Adrenal gland (tissue), 12 donors: ENCODE results near the gene SLC9C2. TPM values are rescaled to one million over a fixed set of nuclear protein-coding genes. Genes with fewer than 3 reads are reported as not detected.
"Not testable (repeated sequence)": the region's sequence is repeated elsewhere in the genome, so short reads cannot be mapped to it uniquely, and the experiment has no call there.

Experiments
- DNase-seq, 7 donors: peaks; one replicate each; pipeline ENCODE4 v3.0.0-alpha.2; 2019 to 2020
- H3K27ac ChIP-seq, 5 donors: fragments of 200-600 bp; sonication (generic) in 4 of 5; 1 replicate in 3 of 5; 2 replicates in 2 of 5; pipeline versions ENCODE4 v1.5.1 to v1.8.0; 2016 to 2020; ENCODE audit warnings: mild to moderate bottlenecking in 1 of 5
- H3K27me3 ChIP-seq: fragments of 200-600 bp; 2 replicates; pipeline ENCODE4 v1.8.0; 2021
- H3K36me3 ChIP-seq, 2 donors: fragments of 200-600 bp; replicated peaks in 1 of 2; 1 replicate in 1 of 2; 2 replicates in 1 of 2; pipeline versions ENCODE4 v1.5.1 to v1.8.0; 2018 to 2022
- H3K4me1 ChIP-seq, 2 donors: fragments of 200-600 bp; replicated peaks in 1 of 2; 1 replicate in 1 of 2; 2 replicates in 1 of 2; pipeline versions ENCODE4 v1.5.1 to v1.8.0; 2018 to 2021
- H3K4me3 ChIP-seq, 4 donors: fragments of 200-600 bp; sonication (generic) in 3 of 4; one replicate each; pipeline ENCODE4 v1.5.1; 2016 to 2018
- H3K9me3 ChIP-seq, 3 donors: fragments of 200-600 bp; sonication (generic) in 1 of 3; replicated peaks in 1 of 3; 1 replicate in 2 of 3; 2 replicates in 1 of 3; pipeline versions ENCODE4 v1.5.1 to v1.8.0; 2016 to 2021
- POLR2A ChIP-seq, 2 donors: fragments of 450-650 bp; IDR thresholded peaks; one replicate each; pipeline ENCODE4 v1.6.1; 2017; ENCODE audit warnings: antibody characterized with exemption in 2 of 2, mild to moderate bottlenecking in 2 of 2, moderate library complexity in 1 of 2
- WGBS, 4 donors: extraction: QIAGEN DNeasy Blood & Tissue Kit in 2 of 4; methylation state at CpG; one replicate each; pipeline versions ENCODE4 v1.1.5 to v1.1.7; 2013 to 2017; 5-methylcytosine and 5-hydroxymethylcytosine counted together
- intact Hi-C, 2 donors: fragments of 100-400 bp; cut with DNase I; formaldehyde crosslinking; loops; one replicate each; pipeline versions ENCODE4 v1.14.1 to v1.15.0; 2022 to 2023
- polyA plus RNA-seq, 3 donors: library from polyadenylated mRNA; stranded (reverse); fragments of 200-250 nt in 2 of 3; fragments of 350-450 nt in 1 of 3; fragmentation: Illumina TruSeq in 1 of 3; extraction: RNeasy Lipid Tissue Mini Kit (QIAGEN cat#74804) in 1 of 3; gene quantifications; one replicate each; pipeline ENCODE4 v1.2.3, GENCODE V29; 2013 to 2014
- total RNA-seq, 9 donors: library from RNA; depleted of rRNA in 4 of 9; stranded (reverse); fragments of >200 nt in 4 of 9; fragments of 120-200 nt in 1 of 9; fragmentation: NEBNext Ultra II Directional in 1 of 9; extraction: Animal tissue kit (Norgen Biotek cat#: 25700) in 1 of 9; gene quantifications; one replicate each; pipeline versions ENCODE4 v1.1.0 to v1.2.4, GENCODE V29; 2013 to 2023
- TF ChIP-seq, protein P1 (sequence below), 6 experiments: fragments of 450-650 bp in 4 of 6; fragments of 200-600 bp in 2 of 6; sonication (generic) in 1 of 6; IDR thresholded peaks; 1 replicate in 5 of 6; 2 replicates in 1 of 6; pipeline versions ENCODE4 v1.5.1 to v1.8.0; 2016 to 2021; ENCODE audit warnings: antibody characterized with exemption in 6 of 6, mild to moderate bottlenecking in 2 of 6, moderate library complexity in 1 of 6
- donor health status: healthy with polysubstance abuse.
- donor health status: Bipolar disorder and iron deficiency.
- donor health status: DM: yes; HTN: yes; CAD: no.
- donor health status: DM: no; HTN: no; CAD: no.
- donor health status: DM: no; HTN: no; CAD: no.
- donor health status: DM: yes; HTN: yes; CAD: no.

The SLC9C2 gene
- total and polyA plus RNA-seq, 12 donors = 0.11 to 1.2 (median 0.33) TPM; not detected in 4

- H3K9me3 ChIP-seq = no peaks in the 10 kb centered on the region
- no peak overlapping the region for H3K4me3 ChIP-seq
- no peaks in the 10 kb centered on the region for H3K4me1 ChIP-seq
- peak in 1 of 7 donors; percentile 28 for DNase-seq
- H3K27me3 ChIP-seq = no peaks in the 10 kb centered on the region
- TF ChIP-seq, protein P1, sequence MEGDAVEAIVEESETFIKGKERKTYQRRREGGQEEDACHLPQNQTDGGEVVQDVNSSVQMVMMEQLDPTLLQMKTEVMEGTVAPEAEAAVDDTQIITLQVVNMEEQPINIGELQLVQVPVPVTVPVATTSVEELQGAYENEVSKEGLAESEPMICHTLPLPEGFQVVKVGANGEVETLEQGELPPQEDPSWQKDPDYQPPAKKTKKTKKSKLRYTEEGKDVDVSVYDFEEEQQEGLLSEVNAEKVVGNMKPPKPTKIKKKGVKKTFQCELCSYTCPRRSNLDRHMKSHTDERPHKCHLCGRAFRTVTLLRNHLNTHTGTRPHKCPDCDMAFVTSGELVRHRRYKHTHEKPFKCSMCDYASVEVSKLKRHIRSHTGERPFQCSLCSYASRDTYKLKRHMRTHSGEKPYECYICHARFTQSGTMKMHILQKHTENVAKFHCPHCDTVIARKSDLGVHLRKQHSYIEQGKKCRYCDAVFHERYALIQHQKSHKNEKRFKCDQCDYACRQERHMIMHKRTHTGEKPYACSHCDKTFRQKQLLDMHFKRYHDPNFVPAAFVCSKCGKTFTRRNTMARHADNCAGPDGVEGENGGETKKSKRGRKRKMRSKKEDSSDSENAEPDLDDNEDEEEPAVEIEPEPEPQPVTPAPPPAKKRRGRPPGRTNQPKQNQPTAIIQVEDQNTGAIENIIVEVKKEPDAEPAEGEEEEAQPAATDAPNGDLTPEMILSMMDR (IDR thresholded peaks at IDR 0.05) = no peak
- no peak for TF ChIP-seq POLR2A (IDR thresholded peaks at IDR 0.05)
- intact Hi-C loops = no loop called here
- H3K36me3 ChIP-seq = no peaks in the 10 kb centered on the region
- H3K27ac ChIP-seq = no peak overlapping the region
- 49 to 64% (median 52%) methylated on average over 1 of the region's 1 CpG for WGBS, 4 donors
Measured at GRCh38 chr1:173502104-173502503, 100.8 kb downstream of the SLC9C2 start.

DNA sequence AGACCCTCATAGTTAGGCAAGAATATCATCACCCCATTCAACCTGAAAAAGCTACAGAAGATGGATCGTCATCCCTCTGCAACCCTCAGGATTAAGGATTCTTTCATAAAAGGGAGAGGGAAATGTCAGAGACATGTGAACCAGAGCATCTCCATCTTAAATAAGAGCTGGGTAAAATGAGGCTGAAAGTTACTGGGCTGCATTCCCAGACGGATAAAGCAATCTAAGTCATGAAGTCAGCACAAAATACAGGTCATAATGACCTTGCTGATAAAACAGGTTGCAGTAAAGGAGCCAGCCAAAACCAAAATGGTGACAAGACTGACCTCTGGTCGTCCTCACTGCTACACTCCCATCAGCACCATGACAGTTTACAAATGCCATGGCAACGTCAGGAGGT is 103.1 kb downstream of the SLC9C2 start:
- WGBS, 4 donors = 46 to 51% (median 48%) methylated on average over 4 of the region's 4 CpGs
- Histone ChIP-seq H3K27me3 (no peaks in the 10 kb centered on the region), H3K27ac (no peak overlapping the region), H3K4me1 (no peaks in the 10 kb centered on the region), H3K9me3 (no peaks in the 10 kb centered on the region), H3K4me3 (no peak overlapping the region), H3K36me3 (no peaks in the 10 kb centered on the region)
- no peak for DNase-seq
- TF ChIP-seq, protein P1 (IDR thresholded peaks at IDR 0.05) = no peak
- no peak for TF ChIP-seq POLR2A (IDR thresholded peaks at IDR 0.05)
- intact Hi-C loops = no loop called here

- DNase-seq = no peak
- H3K27ac ChIP-seq = no peak overlapping the region
- 85 to 97% (median 93%) methylated on average over 2 of the region's 2 CpGs for WGBS, 4 donors
- intact Hi-C loops = no loop called here
- H3K9me3 ChIP-seq = no peaks in the 10 kb centered on the region
- no peaks in the 10 kb centered on the region for H3K36me3 ChIP-seq
- TF ChIP-seq, protein P1 (IDR thresholded peaks at IDR 0.05) = no peak
- no peak for TF ChIP-seq POLR2A (IDR thresholded peaks at IDR 0.05)
- no peaks in the 10 kb centered on the region for H3K4me1 ChIP-seq
- H3K27me3 ChIP-seq = no peaks in the 10 kb centered on the region
- H3K4me3 ChIP-seq = no peak overlapping the region
Measured at GRCh38 chr1:173496757-173497320, 106.0 kb downstream of the SLC9C2 start.

DNA sequence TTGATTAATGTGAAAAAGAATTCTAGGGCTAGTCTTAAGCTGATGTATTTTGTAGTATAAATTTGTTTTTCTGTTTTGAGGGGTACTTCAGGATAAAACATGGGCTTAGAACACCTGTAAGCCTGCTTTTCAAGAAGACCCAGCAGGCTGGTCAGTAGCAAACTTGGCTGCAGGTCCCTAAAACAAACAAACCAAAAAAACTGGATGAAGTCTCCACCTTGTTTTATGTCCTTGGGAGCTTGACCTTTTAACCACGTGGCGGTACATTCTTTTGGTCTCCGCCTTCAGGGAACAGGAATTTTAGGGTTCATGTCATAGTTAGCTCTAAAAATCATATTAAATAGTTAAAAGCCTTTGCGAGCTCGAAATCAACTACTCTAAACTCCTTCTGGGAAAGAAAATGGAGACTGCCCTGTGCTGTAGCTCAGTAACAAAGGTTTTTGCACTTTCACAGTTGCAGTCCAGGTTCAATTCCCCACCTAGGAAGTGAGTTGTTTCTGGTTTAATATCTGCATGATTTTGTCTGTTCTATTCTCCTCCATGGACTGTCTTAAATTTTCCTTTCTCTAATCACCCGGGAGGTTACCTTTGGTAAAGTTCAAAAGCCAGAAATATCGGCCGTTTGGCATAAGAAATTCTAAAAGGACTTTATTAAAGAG is 107.1 kb downstream of the SLC9C2 start:
- Histone ChIP-seq H3K9me3 (no peaks in the 10 kb centered on the region), H3K4me3 (no peak overlapping the region), H3K4me1 (no peaks in the 10 kb centered on the region), H3K27ac (no peak overlapping the region), H3K36me3 (no peaks in the 10 kb centered on the region), H3K27me3 (no peaks in the 10 kb centered on the region)
- DNase-seq = no peak
- TF ChIP-seq, protein P1 (IDR thresholded peaks at IDR 0.05) = no peak
- no peak for TF ChIP-seq POLR2A (IDR thresholded peaks at IDR 0.05)
- WGBS, 4 donors = 71 to 82% (median 80%) methylated on average over 8 of the region's 8 CpGs
- intact Hi-C loops = no loop called here

DNA sequence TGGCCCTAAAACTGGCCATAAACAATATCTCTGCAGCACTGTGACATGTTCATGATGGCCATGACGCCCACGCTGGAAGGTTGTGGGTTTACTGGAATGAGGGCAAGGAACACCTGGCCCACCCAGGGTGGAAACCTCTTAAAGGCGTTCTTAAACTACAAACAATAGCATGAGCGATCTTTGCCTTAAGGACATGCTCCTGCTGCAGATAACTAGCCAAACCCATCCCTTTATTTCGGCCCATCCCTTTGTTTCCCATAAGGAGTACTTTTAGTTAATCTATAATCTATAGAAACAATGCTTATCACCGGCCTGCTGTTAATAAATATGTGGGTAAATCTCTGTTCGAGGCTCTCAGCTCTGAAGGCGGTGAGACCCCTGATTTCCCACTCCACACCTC is 109.7 kb downstream of the SLC9C2 start:
- H3K27ac ChIP-seq, H3K9me3 ChIP-seq, intact Hi-C loops, DNase-seq, H3K4me1 ChIP-seq, H3K4me3 ChIP-seq, H3K27me3 ChIP-seq, H3K36me3 ChIP-seq: not testable (repeated sequence)
- 95 to 97% (median 96%) methylated on average over 8 of the region's 8 CpGs for WGBS, 4 donors
